ENCODE data around the gene SMIM5.
A peak's percentile ranks its signal among the peaks of the same experiment; 100 is the strongest.

Gene SMIM5

DNA sequence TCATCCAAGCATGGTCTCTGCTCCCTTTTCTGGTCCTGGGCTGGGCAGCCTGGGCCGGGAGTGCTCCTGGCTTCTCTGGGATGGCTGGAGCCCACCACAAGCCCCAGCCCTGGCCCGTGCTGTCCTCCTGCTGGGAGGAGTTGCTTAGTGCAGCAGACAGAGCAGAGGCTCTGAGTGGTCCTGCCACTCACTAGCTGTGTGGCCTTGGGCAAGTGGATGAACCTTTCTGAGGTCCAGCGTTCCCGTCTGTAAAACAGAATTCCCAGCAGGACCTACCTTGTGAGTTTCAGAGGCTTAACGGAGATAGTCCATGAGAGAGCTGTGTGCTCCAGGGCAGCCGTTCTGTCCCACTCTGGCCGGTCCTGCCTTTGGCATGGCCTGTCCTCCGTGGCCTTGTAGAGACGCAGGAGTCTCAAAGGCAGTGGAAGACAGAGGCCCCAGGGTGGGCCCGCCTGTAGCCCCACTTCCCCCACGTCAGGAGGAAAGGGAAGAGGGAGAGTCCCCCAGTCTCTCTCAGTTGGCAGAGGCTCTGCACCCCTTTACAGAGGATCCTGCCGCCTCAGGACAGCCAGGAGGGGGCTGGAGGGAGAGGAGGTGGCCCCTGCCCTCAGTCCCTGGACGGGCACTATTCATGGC, 37.8 kb upstream of the SMIM5 start:
- DNase-seq (ENCODE audit: low read depth) = no peak
- H3K4me3 ChIP-seq (ENCODE audit: low read depth, low read length) = no peak overlapping the region
- TF ChIP-seq, protein P1, sequence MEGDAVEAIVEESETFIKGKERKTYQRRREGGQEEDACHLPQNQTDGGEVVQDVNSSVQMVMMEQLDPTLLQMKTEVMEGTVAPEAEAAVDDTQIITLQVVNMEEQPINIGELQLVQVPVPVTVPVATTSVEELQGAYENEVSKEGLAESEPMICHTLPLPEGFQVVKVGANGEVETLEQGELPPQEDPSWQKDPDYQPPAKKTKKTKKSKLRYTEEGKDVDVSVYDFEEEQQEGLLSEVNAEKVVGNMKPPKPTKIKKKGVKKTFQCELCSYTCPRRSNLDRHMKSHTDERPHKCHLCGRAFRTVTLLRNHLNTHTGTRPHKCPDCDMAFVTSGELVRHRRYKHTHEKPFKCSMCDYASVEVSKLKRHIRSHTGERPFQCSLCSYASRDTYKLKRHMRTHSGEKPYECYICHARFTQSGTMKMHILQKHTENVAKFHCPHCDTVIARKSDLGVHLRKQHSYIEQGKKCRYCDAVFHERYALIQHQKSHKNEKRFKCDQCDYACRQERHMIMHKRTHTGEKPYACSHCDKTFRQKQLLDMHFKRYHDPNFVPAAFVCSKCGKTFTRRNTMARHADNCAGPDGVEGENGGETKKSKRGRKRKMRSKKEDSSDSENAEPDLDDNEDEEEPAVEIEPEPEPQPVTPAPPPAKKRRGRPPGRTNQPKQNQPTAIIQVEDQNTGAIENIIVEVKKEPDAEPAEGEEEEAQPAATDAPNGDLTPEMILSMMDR (IDR thresholded peaks at IDR 0.05; ENCODE audit: control insufficient read depth, extremely low read depth, insufficient read depth) = no peak

- H3K4me3 ChIP-seq (ENCODE audit: low read depth, low read length) = no peak overlapping the region
- DNase-seq (ENCODE audit: low read depth) = no peak
- TF ChIP-seq, protein P1 (IDR thresholded peaks at IDR 0.05; ENCODE audit: control insufficient read depth, extremely low read depth, insufficient read depth) = no peak
Measured at GRCh38 chr17:75595920-75596313, 37.3 kb upstream of the SMIM5 start.

GRCh38 chr17:75596320-75597087, 36.7 kb upstream of the SMIM5 start:
- no peak for DNase-seq (ENCODE audit: low read depth)
- TF ChIP-seq, protein P1 (IDR thresholded peaks at IDR 0.05; ENCODE audit: control insufficient read depth, extremely low read depth, insufficient read depth) = no peak
- no peak overlapping the region for H3K4me3 ChIP-seq (ENCODE audit: low read depth, low read length)

GRCh38 chr17:75601057-75601987, 31.9 kb upstream of the SMIM5 start:
- no peak overlapping the region for H3K4me3 ChIP-seq (ENCODE audit: low read depth, low read length)
- DNase-seq (ENCODE audit: low read depth) = no peak
- TF ChIP-seq, protein P1 (IDR thresholded peaks at IDR 0.05; ENCODE audit: control insufficient read depth, extremely low read depth, insufficient read depth) = peak; percentile 55

DNA sequence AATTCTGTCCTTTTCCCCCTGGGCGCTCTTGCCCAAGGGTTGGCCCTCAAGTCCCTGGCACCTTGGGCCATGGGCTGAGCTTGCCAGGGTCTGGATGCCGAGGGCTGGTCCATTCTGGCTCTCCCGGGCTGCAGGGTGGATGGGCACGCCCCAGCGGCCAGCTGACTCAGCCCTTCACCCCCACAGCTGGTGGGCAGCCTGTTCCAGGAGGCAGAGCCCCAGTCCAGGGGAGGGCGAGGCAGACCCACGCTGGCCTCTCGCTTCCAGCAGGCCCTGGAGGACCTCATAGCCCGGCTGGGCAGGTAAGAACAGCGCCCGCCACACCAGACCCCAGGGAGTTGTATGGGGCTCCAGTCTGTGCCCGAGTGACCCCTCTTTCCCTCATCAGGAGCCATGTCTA, 30.6 kb upstream of the SMIM5 start:
- TF ChIP-seq, protein P1 (IDR thresholded peaks at IDR 0.05; ENCODE audit: control insufficient read depth, extremely low read depth, insufficient read depth) = no peak
- H3K4me3 ChIP-seq (ENCODE audit: low read depth, low read length) = no peak overlapping the region
- no peak for DNase-seq (ENCODE audit: low read depth)

DNA sequence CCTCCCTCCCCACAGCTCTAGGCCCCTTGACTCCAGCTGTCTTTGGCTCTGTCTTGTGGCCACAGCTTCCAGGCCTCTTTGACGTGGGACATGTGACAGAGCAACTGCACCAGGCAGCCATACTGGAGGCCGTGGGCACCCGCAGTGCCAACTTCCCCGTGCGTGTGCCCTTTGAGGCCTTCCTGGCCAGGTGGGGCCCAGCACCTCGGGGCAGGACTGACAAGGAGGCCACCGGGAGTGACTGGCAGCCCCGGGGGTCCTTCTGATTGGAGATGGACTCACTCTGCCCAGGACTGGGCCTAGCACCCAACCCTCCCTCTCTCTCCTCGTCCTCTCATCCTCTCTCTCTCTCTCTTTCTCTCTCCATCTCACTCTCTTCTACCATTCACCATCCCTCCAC, 30.1 kb upstream of the SMIM5 start:
- no peak overlapping the region for H3K4me3 ChIP-seq (ENCODE audit: low read depth, low read length)
- no peak for DNase-seq (ENCODE audit: low read depth)
- TF ChIP-seq, protein P1 (IDR thresholded peaks at IDR 0.05; ENCODE audit: control insufficient read depth, extremely low read depth, insufficient read depth) = no peak
